Measurements from ENCODE around the gene UIMC1. TPM values are rescaled to one million over a fixed set of nuclear protein-coding genes. Genes with fewer than 3 reads are reported as not detected.

Gene UIMC1
- polyA plus RNA-seq, 3 donors, result 14.8 to 35.6 (median 19.1) TPM

- Histone ChIP-seq H3K79me2 (ENCODE audit: insufficient read depth, low read length) (peaks cover 30% of the 10 kb centered on the region), H4K20me1 (ENCODE audit: insufficient read depth, low read length) (peaks cover 100% of the 10 kb centered on the region), H3K9me3 (replicated peaks in 1 of 2; ENCODE audit: control insufficient read depth in 1 of 2, insufficient read depth in 1 of 2, low read length in 2 of 2) (no peaks in the 10 kb centered on the region), H3K36me3 (replicated peaks in 1 of 2; ENCODE audit: control insufficient read depth in 1 of 2, insufficient read depth in 2 of 2, low read length in 2 of 2) (peaks cover 99 to 100% of the 10 kb centered on the region in 2 donors), H3K4me1 (ENCODE audit: control insufficient read depth in 1 of 2, insufficient read depth in 2 of 2, low read length in 2 of 2) (peaks cover 0 to 22% of the 10 kb centered on the region in 2 donors), H3K9ac (ENCODE audit: insufficient read depth, low read length, poor library complexity, severe bottlenecking) (no peak overlapping the region), H3K4me2 (replicated peaks; ENCODE audit: extremely low read depth, low read length, poor library complexity, severe bottlenecking) (no peak overlapping the region), H2AFZ (ENCODE audit: insufficient read depth, low read depth, low read length, poor library complexity, severe bottlenecking) (no peak overlapping the region), H3K4me3 (replicated peaks in 1 of 3; ENCODE audit: low read depth in 2 of 3, low read length in 3 of 3) (no peak overlapping the region), H3K27ac (ENCODE audit: low read depth in 1 of 2, low read length in 2 of 2) (peak overlapping the region in 1 of 2 donors; percentile 26), H3K27me3 (ENCODE audit: control insufficient read depth in 2 of 2, insufficient read depth in 2 of 2, low read length in 2 of 2) (no peaks in the 10 kb centered on the region)
- H3K4me3 Mint-ChIP-seq, result no peak overlapping the region
- H3K27ac Mint-ChIP-seq, result peak overlapping the region in 4 of 7 donors; percentile 15 to 75 (median 61)
- 91% methylated on average over 11 of the region's 13 CpGs for WGBS (ENCODE audit: insufficient coverage)
- H3K27me3 Mint-ChIP-seq (ENCODE audit: low read depth in 3 of 3), result peaks cover 0 to 3% (median 1%) of the 10 kb centered on the region in 3 donors
- H3K36me3 Mint-ChIP-seq, result peaks cover 96 to 100% of the 10 kb centered on the region in 2 donors
- H3K4me1 Mint-ChIP-seq, result peaks cover 30% of the 10 kb centered on the region
- no peaks in the 10 kb centered on the region for H3K9me3 Mint-ChIP-seq
- TF ChIP-seq CTCF (IDR thresholded peaks at IDR 0.05), result no peak
- DNase-seq, result peak in 1 of 3 donors; percentile 38
- intact Hi-C loops (cut with micrococcal nuclease), result no loop called here
These were observed 120.0 kb downstream of the UIMC1 start for GRCh38 chr5:176886336-176887251.

- WGBS (ENCODE audit: insufficient coverage), result 87% methylated on average over 3 of the region's 4 CpGs
- H3K4me1 Mint-ChIP-seq, result peaks cover 22% of the 10 kb centered on the region
These were observed 122.0 kb downstream of the UIMC1 start for GRCh38 chr5:176884571-176884890.

More at GRCh38 chr5:176884571-176884890, 122.0 kb downstream of the UIMC1 start:
- H3K36me3 ChIP-seq (replicated peaks in 1 of 2; ENCODE audit: control insufficient read depth in 1 of 2, insufficient read depth in 2 of 2, low read length in 2 of 2), result peaks cover 96 to 98% of the 10 kb centered on the region in 2 donors
- Mint-ChIP-seq H3K27me3 (ENCODE audit: low read depth in 3 of 3) (peaks cover 0 to 5% (median 1%) of the 10 kb centered on the region in 3 donors), H3K4me3 (no peak overlapping the region), H3K36me3 (peaks cover 90 to 99% of the 10 kb centered on the region in 2 donors), H3K27ac (peak overlapping the region in 3 of 7 donors; percentile 21 to 63 (median 59)), H3K9me3 (no peaks in the 10 kb centered on the region)
- no peak for TF ChIP-seq CTCF (IDR thresholded peaks at IDR 0.05)
- peaks cover 0 to 16% of the 10 kb centered on the region in 2 donors for H3K4me1 ChIP-seq (ENCODE audit: control insufficient read depth in 1 of 2, insufficient read depth in 2 of 2, low read length in 2 of 2)
- H3K9me3 ChIP-seq (replicated peaks in 1 of 2; ENCODE audit: control insufficient read depth in 1 of 2, insufficient read depth in 1 of 2, low read length in 2 of 2), result no peaks in the 10 kb centered on the region
- peaks cover 9% of the 10 kb centered on the region for H3K79me2 ChIP-seq (ENCODE audit: insufficient read depth, low read length)
- H3K27ac ChIP-seq (ENCODE audit: low read depth in 1 of 2, low read length in 2 of 2), result peak overlapping the region in 1 of 2 donors; percentile 41
- no peak overlapping the region for H2AFZ ChIP-seq (ENCODE audit: insufficient read depth, low read depth, low read length, poor library complexity, severe bottlenecking)
- intact Hi-C loops (cut with micrococcal nuclease), result no loop called here
- H3K9ac ChIP-seq (ENCODE audit: insufficient read depth, low read length, poor library complexity, severe bottlenecking), result no peak overlapping the region
- H4K20me1 ChIP-seq (ENCODE audit: insufficient read depth, low read length), result peaks cover 100% of the 10 kb centered on the region
- no peak overlapping the region for H3K4me3 ChIP-seq (replicated peaks in 1 of 3; ENCODE audit: low read depth in 2 of 3, low read length in 3 of 3)
- H3K27me3 ChIP-seq (ENCODE audit: control insufficient read depth in 2 of 2, insufficient read depth in 2 of 2, low read length in 2 of 2), result no peaks in the 10 kb centered on the region
- H3K4me2 ChIP-seq (replicated peaks; ENCODE audit: extremely low read depth, low read length, poor library complexity, severe bottlenecking), result no peak overlapping the region
- DNase-seq, result no peak

All from CD14-positive monocyte (primary cell).